OCI-LY3 (cell line): ENCODE data around the gene FITM2.

ENCODE experiments used
- CTCF ChIP-seq: fragments of 200-600, 300-600 bp; sonication (generic); IDR thresholded peaks from 2 replicates; pipeline ENCODE4 v1.5.1; 2014; ENCODE audit warnings: antibody characterized with exemption, low read length, low read depth
- EZH2phosphoT487 ChIP-seq: fragments of 200-600 bp; shearing (Covaris generic); IDR thresholded peaks from 2 replicates; pipeline ENCODE4 v1.6.1; 2018; ENCODE audit warnings: antibody characterized with exemption, mixed run types, low read depth

GRCh38 chr20:44306927-44307326 lies 4.1 kb downstream of the FITM2 start:
- no peak for TF ChIP-seq CTCF
- no peak for TF ChIP-seq EZH2phosphoT487
